WI38 (cell line): Measurements from ENCODE around the gene DCN.

Experiments used
- H3K4me3 ChIP-seq: 2 replicates; pipeline ENCODE4 v1.5.1; 2011; ENCODE audit warnings: low read depth, mild to moderate bottlenecking, control low read depth, low read length
- CTCF ChIP-seq: IDR thresholded peaks from 2 replicates; pipeline ENCODE4 v1.5.1; 2012; ENCODE audit warnings: low read depth, mild to moderate bottlenecking, control low read depth, low read length

Gene DCN

GRCh38 chr12:91188778-91189177 is 6.2 kb upstream of the DCN start:
- TF ChIP-seq CTCF = no peak

DNA sequence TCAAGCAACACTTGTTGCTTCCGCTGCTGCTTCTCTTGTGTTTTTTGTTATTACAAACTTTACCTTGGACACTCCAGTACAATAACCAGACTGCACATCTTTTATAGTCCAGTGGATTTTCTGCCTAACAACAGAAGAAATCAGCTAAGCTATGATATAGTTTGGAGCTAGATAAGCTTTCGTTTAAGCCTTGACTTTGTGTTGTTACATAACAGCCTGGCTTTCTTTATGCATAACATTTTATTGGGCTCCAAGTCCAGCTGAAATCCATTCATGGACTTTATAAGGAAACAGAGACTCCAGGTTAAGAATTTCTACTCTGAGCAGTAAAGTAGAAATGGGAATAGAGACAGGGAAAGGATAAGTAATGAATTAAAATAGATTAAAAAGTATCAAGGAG is 3.5 kb upstream of the DCN start:
- no peak overlapping the region for H3K4me3 ChIP-seq
- TF ChIP-seq CTCF = no peak

More at GRCh38 chr12:91188778-91189177, 6.2 kb upstream of the DCN start:
- no peak overlapping the region for H3K4me3 ChIP-seq

DNA sequence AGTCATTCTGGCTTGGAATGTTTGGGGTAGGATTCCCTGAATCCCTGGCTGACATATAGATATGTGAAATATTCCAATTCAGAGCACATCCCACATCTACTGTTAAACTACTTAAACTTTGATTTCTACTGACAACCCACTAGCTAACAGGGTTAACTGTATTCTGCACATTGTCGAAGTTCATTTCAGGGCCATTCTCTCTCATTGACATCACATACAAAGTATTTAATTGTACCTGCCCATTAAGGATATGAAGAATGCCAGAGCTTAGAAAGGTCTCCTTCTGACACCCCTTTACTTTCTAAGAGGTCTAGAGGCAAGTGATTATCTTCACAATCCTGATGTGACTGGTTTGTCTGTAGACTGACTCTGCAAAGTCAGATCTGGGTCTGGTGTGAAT is 2.8 kb upstream of the DCN start:
- no peak overlapping the region for H3K4me3 ChIP-seq
- no peak for TF ChIP-seq CTCF

- 0 out of 2 replicates have a peak overlapping the region, but pooled peaks have one; percentile 6 for H3K4me3 ChIP-seq
Measured at GRCh38 chr12:91183551-91183950, 934 bp upstream of the DCN start.

GRCh38 chr12:91180582-91181395 is 1.8 kb downstream of the DCN start:
- peak overlapping the region; percentile 67 for H3K4me3 ChIP-seq
- TF ChIP-seq CTCF = no peak

More at GRCh38 chr12:91183551-91183950, 934 bp upstream of the DCN start:
- no peak for TF ChIP-seq CTCF

DNA sequence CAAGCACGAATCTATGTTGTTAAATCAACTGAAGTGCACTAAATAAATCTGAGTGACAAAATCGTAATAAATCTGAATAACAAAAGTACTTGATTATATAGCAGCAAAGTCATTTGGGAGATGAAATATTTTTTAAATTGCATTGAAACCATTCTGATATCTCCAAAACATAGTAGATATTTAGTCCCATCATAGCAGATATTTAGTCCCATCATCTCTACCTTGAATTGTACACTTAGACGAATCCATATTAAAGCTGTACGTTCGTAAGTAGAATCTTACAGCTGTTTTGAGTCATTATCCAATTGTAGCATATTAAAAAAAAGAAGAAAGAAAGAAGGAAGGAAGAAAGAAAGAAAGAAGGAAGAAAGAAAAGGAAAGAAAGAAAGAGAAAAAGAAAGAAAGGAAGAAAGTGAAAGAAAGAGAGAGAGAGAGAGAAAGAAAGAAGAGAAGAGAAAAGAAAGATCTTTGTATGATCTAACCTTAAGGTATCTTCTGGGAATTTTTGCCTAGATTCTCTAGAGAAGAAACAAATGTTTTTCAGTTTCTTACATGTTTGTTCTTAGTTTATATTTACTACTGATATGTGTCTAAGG is 2.6 kb downstream of the DCN start:
- TF ChIP-seq CTCF = no peak

GRCh38 chr12:91179315-91179714 is 3.3 kb downstream of the DCN start:
- TF ChIP-seq CTCF = no peak
- peak overlapping the region; percentile 67 for H3K4me3 ChIP-seq

More for the DNA sequence above, 2.6 kb downstream of the DCN start:
- peak overlapping the region; percentile 67 for H3K4me3 ChIP-seq
